VCaP (cell line): ENCODE results near the gene EXOC1L.

Experiments used
- H3K27ac ChIP-seq: fragments of 450-650 bp; 2 replicates; pipeline ENCODE4 v1.5.1; 2017
- TF ChIP-seq, protein P1 (sequence below): fragments of 450-650 bp; conservative IDR thresholded peaks from 2 replicates; pipeline ENCODE4 v1.5.1; 2017; ENCODE audit warnings: mild to moderate bottlenecking, moderate library complexity

Gene EXOC1L

DNA sequence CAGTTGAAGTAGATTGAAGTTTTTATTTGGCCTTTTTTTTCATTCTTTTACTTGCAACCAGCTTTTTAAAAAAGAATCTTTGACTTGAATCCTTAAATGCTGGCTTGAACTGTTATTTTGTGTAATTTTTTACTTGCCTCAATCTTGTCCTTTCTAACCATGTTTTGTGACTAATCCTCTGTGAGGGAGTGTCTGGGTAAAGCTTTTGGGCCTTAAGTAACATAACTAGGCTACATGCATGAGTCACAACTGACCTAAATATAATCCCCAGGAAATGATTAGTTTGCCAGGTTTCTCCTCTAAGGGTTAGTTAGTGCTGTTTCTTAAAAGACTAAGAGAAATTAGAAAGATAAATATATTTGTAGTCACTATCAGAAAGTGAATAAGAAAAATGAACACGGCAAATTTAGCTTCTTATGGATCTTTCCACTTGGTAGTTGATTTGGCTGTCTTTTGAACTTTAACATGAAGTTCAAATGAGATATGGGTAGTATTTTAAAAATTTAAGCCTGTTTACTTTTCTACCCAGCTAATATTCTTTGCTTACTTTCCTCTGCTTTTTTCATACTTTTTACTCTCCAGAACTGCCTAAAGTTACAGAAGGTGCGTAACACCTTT is 46.8 kb downstream of the EXOC1L start:
- no peak overlapping the region for H3K27ac ChIP-seq
- TF ChIP-seq, protein P1, sequence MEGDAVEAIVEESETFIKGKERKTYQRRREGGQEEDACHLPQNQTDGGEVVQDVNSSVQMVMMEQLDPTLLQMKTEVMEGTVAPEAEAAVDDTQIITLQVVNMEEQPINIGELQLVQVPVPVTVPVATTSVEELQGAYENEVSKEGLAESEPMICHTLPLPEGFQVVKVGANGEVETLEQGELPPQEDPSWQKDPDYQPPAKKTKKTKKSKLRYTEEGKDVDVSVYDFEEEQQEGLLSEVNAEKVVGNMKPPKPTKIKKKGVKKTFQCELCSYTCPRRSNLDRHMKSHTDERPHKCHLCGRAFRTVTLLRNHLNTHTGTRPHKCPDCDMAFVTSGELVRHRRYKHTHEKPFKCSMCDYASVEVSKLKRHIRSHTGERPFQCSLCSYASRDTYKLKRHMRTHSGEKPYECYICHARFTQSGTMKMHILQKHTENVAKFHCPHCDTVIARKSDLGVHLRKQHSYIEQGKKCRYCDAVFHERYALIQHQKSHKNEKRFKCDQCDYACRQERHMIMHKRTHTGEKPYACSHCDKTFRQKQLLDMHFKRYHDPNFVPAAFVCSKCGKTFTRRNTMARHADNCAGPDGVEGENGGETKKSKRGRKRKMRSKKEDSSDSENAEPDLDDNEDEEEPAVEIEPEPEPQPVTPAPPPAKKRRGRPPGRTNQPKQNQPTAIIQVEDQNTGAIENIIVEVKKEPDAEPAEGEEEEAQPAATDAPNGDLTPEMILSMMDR = no peak

DNA sequence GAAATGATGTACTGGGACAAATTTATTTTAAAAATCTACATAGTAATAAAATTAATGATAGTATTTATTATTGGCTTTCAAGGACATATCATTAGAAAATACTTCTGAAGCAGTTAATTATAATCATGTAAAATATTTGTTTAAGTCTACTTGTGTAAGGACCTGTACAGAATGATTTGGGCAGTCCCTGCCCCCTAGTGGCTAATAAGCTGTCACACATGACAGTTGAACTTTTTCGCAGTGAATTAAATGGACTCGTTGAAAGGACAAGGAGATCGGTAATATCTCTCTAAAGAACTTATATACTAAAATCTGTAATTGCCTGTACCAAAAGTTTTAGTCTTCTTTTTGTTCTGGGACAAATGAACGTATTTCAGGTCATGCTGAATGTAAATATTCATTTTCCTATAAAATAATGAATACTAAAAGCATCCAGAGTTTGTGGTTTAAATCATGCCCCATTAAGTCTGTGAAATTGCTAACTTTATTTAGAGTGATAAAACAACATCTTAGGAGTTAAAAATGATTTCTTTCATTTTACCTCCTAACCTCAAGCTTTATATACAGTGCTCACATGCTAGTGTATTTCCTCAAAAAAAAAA is 47.5 kb downstream of the EXOC1L start:
- TF ChIP-seq, protein P1 = peak; percentile 91
- H3K27ac ChIP-seq = no peak overlapping the region

DNA sequence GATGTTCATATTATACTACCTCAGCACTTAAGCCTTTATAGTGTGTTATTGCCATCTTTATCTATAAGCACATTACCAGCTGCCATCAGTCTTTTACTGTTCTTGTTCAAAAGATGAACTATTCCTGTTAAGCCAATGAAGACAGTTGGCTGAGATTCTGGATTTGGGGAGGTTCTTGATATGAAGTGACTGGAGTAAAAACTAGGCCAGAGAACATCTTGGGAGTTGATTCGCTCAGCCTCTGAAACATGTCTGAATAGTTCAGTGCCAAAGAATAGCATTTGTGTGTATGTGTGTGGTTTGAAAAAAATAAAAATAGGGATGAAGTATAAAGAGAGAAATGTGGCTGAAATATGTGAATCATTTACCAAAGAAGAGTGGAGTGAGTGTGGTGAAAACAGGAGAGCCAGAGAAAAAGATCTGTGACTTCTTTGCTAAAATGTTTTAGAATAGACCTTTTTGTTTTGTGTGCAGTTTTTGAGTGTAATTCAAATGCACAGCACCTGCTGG is 49.0 kb downstream of the EXOC1L start:
- H3K27ac ChIP-seq = no peak overlapping the region
- TF ChIP-seq, protein P1 = no peak

DNA sequence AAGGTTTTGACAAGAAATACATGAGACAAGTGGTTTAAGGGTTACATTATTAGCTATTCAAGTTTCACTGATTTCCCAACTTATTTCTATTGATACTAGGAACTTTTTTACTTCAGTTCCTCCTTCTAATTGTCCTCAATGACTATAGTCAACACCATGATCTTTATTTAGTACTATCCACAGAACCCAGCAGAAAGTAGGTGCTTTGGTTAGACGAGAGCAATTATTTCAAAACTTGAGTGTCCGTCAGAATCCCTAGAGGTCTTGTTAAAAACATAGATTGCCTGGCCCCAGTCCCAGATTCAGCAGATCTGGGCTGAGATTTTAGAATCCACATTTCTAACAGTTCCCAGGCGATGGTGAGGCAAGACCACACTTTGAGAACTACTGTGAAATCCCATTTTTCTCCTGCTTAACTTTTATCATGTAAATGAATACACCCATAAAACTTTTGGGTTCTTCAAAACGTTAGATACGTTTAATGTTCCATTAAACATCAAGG is 51.8 kb downstream of the EXOC1L start:
- H3K27ac ChIP-seq = no peak overlapping the region
- TF ChIP-seq, protein P1 = no peak

DNA sequence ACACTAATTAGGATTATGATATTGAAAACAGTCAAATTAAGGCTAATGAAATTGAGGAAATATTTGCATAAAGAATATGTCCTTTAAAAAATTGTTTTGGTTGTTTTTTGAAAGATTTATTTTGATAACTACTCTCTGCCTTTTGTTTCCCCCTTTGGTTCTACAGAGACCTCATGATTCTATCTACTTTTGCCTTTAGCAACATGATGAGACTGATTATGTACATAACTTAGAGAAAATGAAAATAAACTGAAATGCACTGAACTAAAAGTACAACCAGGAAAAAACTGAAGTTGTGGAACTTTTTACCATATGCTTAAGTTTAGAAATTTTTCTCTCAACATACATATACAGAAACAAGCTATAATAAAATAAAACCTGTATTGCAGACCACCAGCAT is 55.2 kb downstream of the EXOC1L start:
- TF ChIP-seq, protein P1 = no peak
- no peak overlapping the region for H3K27ac ChIP-seq

DNA sequence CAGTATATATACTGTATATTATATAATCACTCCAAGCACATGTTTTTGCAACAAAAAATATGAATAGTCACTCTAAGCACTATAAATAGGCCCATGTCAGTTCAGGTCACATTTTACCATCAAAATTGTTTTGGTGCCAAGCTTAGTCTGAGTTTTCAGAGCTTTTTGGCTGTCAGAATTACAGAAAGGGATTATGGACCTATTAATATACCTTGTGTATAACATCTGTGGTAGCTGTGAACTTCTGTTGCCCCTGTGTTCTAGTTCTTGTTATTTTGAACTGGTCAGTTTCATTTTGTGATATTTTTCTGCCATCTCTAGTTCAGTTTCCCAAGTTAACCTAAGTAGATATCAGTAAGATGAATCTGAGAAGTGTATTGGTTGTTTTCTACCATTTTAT is 56.8 kb downstream of the EXOC1L start:
- H3K27ac ChIP-seq = no peak overlapping the region
- TF ChIP-seq, protein P1 = no peak

DNA sequence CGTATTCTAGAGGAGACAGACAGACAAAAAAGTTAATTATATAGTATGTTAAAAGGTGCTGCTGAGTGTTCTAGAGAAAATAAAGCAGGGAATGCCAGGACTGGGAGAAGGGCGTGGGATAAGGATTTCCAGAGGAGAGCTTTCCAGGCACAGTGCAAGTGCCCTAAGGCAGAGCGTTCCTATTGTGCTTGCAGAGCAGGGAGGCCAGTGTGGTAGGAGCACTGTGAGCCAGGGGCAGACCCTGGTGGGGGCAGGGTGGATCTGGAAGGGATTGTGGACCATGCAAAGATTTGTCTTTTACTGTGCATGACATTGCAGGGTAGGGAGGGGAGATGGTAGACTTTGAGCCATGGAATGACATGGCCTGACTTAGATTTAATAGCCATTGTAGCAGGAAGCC is 59.6 kb downstream of the EXOC1L start:
- H3K27ac ChIP-seq = no peak overlapping the region
- TF ChIP-seq, protein P1 = no peak
